IMR-90 (cell line): ENCODE data around the gene KDR.

Experiments used
- BHLHE40 ChIP-seq: fragments of 150-350 bp; IDR thresholded peaks from 2 replicates; pipeline ENCODE4 v1.6.1; 2016; ENCODE audit warnings: mild to moderate bottlenecking, low read depth, low read length
- CEBPB ChIP-seq: IDR thresholded peaks from 2 replicates; pipeline ENCODE4 v1.6.1; 2012; ENCODE audit warnings: low read depth, low read length, improper control_type of control experiment
- CHD1 ChIP-seq: IDR thresholded peaks from 2 replicates; pipeline ENCODE4 v1.6.1; 2012; ENCODE audit warnings: low read depth, low read length, improper control_type of control experiment
- CTCF ChIP-seq: conservative IDR thresholded peaks from 2 replicates; pipeline ENCODE4 v1.5.1; 2012; ENCODE audit warnings: mild to moderate bottlenecking, low read depth, low read length, improper control_type of control experiment
- ELK1 ChIP-seq: fragments of 150-350 bp; IDR thresholded peaks from 2 replicates; pipeline ENCODE4 v1.6.1; 2016; ENCODE audit warnings: low read depth, mild to moderate bottlenecking, low read length, moderate library complexity, borderline replicate concordance
- POLR2A ChIP-seq: IDR thresholded peaks from 2 replicates; pipeline ENCODE4 v1.6.1; 2012; ENCODE audit warnings: mild to moderate bottlenecking, low read depth, low read length
- RCOR1 ChIP-seq: IDR thresholded peaks from 2 replicates; pipeline ENCODE4 v1.6.1; 2012; ENCODE audit warnings: mild to moderate bottlenecking, low read length, improper control_type of control experiment; ENCODE audit not compliant: insufficient replicate concordance
- RFX5 ChIP-seq: IDR thresholded peaks from 2 replicates; pipeline ENCODE4 v1.8.0; 2012; ENCODE audit warnings: low read depth, mild to moderate bottlenecking, low read length, moderate library complexity
- SMC3 ChIP-seq: fragments of 150-350 bp; IDR thresholded peaks from 2 replicates; pipeline ENCODE4 v1.6.1; 2016; ENCODE audit warnings: low read depth, mild to moderate bottlenecking, antibody characterized with exemption, low read length, moderate library complexity
- USF2 ChIP-seq: fragments of 150-350 bp; IDR thresholded peaks from 2 replicates; pipeline ENCODE4 v1.6.1; 2017; ENCODE audit warnings: mild to moderate bottlenecking, antibody characterized with exemption, low read length, low read depth

GRCh38 chr4:55099816-55100215 is 25.6 kb downstream of the KDR start:
- no peak for TF ChIP-seq RCOR1
- no peak for TF ChIP-seq CTCF
- TF ChIP-seq BHLHE40 = no peak
- TF ChIP-seq CEBPB = no peak
- no peak for TF ChIP-seq ELK1
- no peak for TF ChIP-seq POLR2A
- no peak for TF ChIP-seq USF2
- no peak for TF ChIP-seq SMC3
- TF ChIP-seq CHD1 = no peak
- no peak for TF ChIP-seq RFX5
